Lower lobe of right lung (tissue), 2 donors: ENCODE measurements around the gene NR2F1-AS1. TPM values are rescaled to one million over a fixed set of nuclear protein-coding genes. Genes with fewer than 3 reads are reported as not detected.
"Not testable (repeated sequence)": the region's sequence is repeated elsewhere in the genome, so short reads cannot be mapped to it uniquely, and the experiment has no call there.

Experiments used
- ATAC-seq, 2 donors: fragments of 200-7000 bp; cut with Tn5 transposase; one replicate each; pipeline ENCODE4 v1.9.1; 2020 to 2022; ENCODE audit warnings: mild to moderate bottlenecking in 2 of 2, moderate library complexity in 2 of 2
- DNase-seq: peaks from one replicate; pipeline ENCODE4 v3.0.0-alpha.2; 2020
- H3K27ac ChIP-seq: fragments of 200-600 bp; one replicate; pipeline ENCODE4 v1.8.0; 2022
- H3K27me3 ChIP-seq: fragments of 200-600 bp; one replicate; pipeline ENCODE4 v1.8.0; 2022; ENCODE audit warnings: low read depth
- H3K36me3 ChIP-seq: fragments of 200-600 bp; one replicate; pipeline ENCODE4 v1.8.0; 2022; ENCODE audit warnings: mild to moderate bottlenecking
- H3K4me1 ChIP-seq: fragments of 200-600 bp; one replicate; pipeline ENCODE4 v1.8.0; 2022
- H3K4me3 ChIP-seq: fragments of 200-600 bp; one replicate; pipeline ENCODE4 v1.8.0; 2022; ENCODE audit warnings: mild to moderate bottlenecking
- H3K9me3 ChIP-seq: fragments of 200-600 bp; one replicate; pipeline ENCODE4 v1.8.0; 2022
- CTCF ChIP-seq: fragments of 200-600 bp; IDR thresholded peaks from one replicate; pipeline ENCODE4 v1.8.0; 2022; ENCODE audit warnings: antibody characterized with exemption, mild to moderate bottlenecking
- intact Hi-C: fragments of 100-400 bp; cut with DNase I; formaldehyde crosslinking; loops from one replicate; pipeline ENCODE4 v1.11.0; 2022
- total RNA-seq: library from RNA; stranded (reverse); fragmentation: NEBNext Ultra II Directional; extraction: Animal tissue kit (Norgen Biotek cat#: 25700); gene quantifications from one replicate; pipeline ENCODE4 v1.2.1, GENCODE V29; 2021
- donor health status: DM: no; HTN: yes; CAD: no; lungs with severe emphysema.

The NR2F1-AS1 gene
- total RNA-seq, 1 donor from 2014 or later: 11.1 TPM

GRCh38 chr5:93566091-93566490 is 14.9 kb downstream of the NR2F1-AS1 start:
- ATAC-seq (no peak), DNase-seq (no peak)
- Histone ChIP-seq H3K36me3 (peaks cover 5% of the 10 kb centered on the region), H3K9me3 (no peaks in the 10 kb centered on the region), H3K27me3 (peaks cover 29% of the 10 kb centered on the region), H3K27ac (no peak overlapping the region), H3K4me3 (no peak overlapping the region), H3K4me1 (peaks cover 8% of the 10 kb centered on the region)
- no peak for TF ChIP-seq CTCF
- intact Hi-C loops: no loop called here

- Histone ChIP-seq H3K27me3 (no peaks in the 10 kb centered on the region), H3K27ac (no peak overlapping the region), H3K4me1 (no peaks in the 10 kb centered on the region), H3K36me3 (no peaks in the 10 kb centered on the region), H3K4me3 (no peak overlapping the region), H3K9me3 (no peaks in the 10 kb centered on the region)
- no peak for TF ChIP-seq CTCF
- ATAC-seq (no peak), DNase-seq (no peak)
- intact Hi-C loops: no loop called here
Measured at GRCh38 chr5:93557021-93557604, 23.9 kb downstream of the NR2F1-AS1 start.

GRCh38 chr5:93549594-93549993 is 31.4 kb downstream of the NR2F1-AS1 start:
- DNase-seq, H3K27me3 ChIP-seq, H3K4me3 ChIP-seq, ATAC-seq, H3K36me3 ChIP-seq, H3K27ac ChIP-seq, intact Hi-C loops, H3K9me3 ChIP-seq, H3K4me1 ChIP-seq: not testable (repeated sequence)

- H3K36me3 ChIP-seq: no peaks in the 10 kb centered on the region
- no peaks in the 10 kb centered on the region for H3K27me3 ChIP-seq
- H3K4me3 ChIP-seq: no peak overlapping the region
- no peak for TF ChIP-seq CTCF
- no peaks in the 10 kb centered on the region for H3K4me1 ChIP-seq
- intact Hi-C loops: no loop called here
- H3K9me3 ChIP-seq: no peaks in the 10 kb centered on the region
- H3K27ac ChIP-seq: no peak overlapping the region
- DNase-seq (no peak), ATAC-seq (no peak)
Measured at GRCh38 chr5:93545872-93546271, 35.1 kb downstream of the NR2F1-AS1 start.

- intact Hi-C loops: no loop called here
- Histone ChIP-seq H3K4me3 (no peak overlapping the region), H3K9me3 (no peaks in the 10 kb centered on the region), H3K27me3 (no peaks in the 10 kb centered on the region), H3K36me3 (no peaks in the 10 kb centered on the region), H3K4me1 (no peaks in the 10 kb centered on the region), H3K27ac (no peak overlapping the region)
- ATAC-seq (peak; percentile 60 to 75), DNase-seq (no peak)
- no peak for TF ChIP-seq CTCF
Measured at GRCh38 chr5:93532370-93532769, 48.6 kb downstream of the NR2F1-AS1 start.

- H3K9me3 ChIP-seq, DNase-seq, intact Hi-C loops, H3K4me3 ChIP-seq, H3K27ac ChIP-seq, ATAC-seq, H3K4me1 ChIP-seq, H3K27me3 ChIP-seq, H3K36me3 ChIP-seq: not testable (repeated sequence)
Measured at GRCh38 chr5:93521815-93522214, 59.2 kb downstream of the NR2F1-AS1 start.

- DNase-seq (no peak), ATAC-seq (no peak)
- H3K36me3 ChIP-seq: no peaks in the 10 kb centered on the region
- intact Hi-C loops: no loop called here
- no peaks in the 10 kb centered on the region for H3K9me3 ChIP-seq
- H3K27ac ChIP-seq: no peak overlapping the region
- no peak overlapping the region for H3K4me3 ChIP-seq
- no peaks in the 10 kb centered on the region for H3K27me3 ChIP-seq
- no peaks in the 10 kb centered on the region for H3K4me1 ChIP-seq
- TF ChIP-seq CTCF: no peak
Measured at GRCh38 chr5:93519740-93520139, 61.3 kb downstream of the NR2F1-AS1 start.
